Measurements from ENCODE around the gene PTGS1. TPM values are rescaled to one million over a fixed set of nuclear protein-coding genes. Genes with fewer than 3 reads are reported as not detected.

Gene PTGS1
- total and polyA plus RNA-seq, 9 of the 15 experiments (the other 6 are each of a cell fraction or from before 2014, with no cell fraction given): 3.4 to 12.9 (median 5.3) TPM

GRCh38 chr9:122442568-122442967 is 71.7 kb downstream of the PTGS1 start:
- Histone ChIP-seq H3K9ac (ENCODE audit: insufficient read depth in 1 of 2, low read depth in 2 of 2, low read length in 2 of 2) (no peak overlapping the region), H3K9me3 (replicated peaks; ENCODE audit: control insufficient read depth, insufficient read depth, low read depth, low read length) (peaks cover 12% of the 10 kb centered on the region), H3K27ac (ENCODE audit: extremely low read depth, low read depth, low read length) (no peak overlapping the region), H3K4me2 (ENCODE audit: insufficient read depth, low read length) (no peak overlapping the region), H2AFZ (ENCODE audit: low read depth, low read length) (no peak overlapping the region), H3K79me2 (ENCODE audit: control insufficient read depth, insufficient read depth, low read length) (no peaks in the 10 kb centered on the region), H3K27me3 (ENCODE audit: control insufficient read depth in 2 of 2, insufficient read depth in 2 of 2, low read length in 2 of 2) (no peaks in the 10 kb centered on the region), H3K4me1 (replicated peaks in 1 of 2; ENCODE audit: control insufficient read depth in 2 of 2, insufficient read depth in 2 of 2, low read length in 2 of 2) (peaks cover 7 to 10% of the 10 kb centered on the region in 2 experiments; a peak in 3 of 5 replicates), H3K36me3 (ENCODE audit: control insufficient read depth, insufficient read depth, low read length) (no peaks in the 10 kb centered on the region), H4K20me1 (replicated peaks; ENCODE audit: control insufficient read depth, insufficient read depth, low read length) (no peaks in the 10 kb centered on the region), H3K4me3 (no peak overlapping the region), H3K9me1 (ENCODE audit: control insufficient read depth, insufficient read depth, low read length) (no peaks in the 10 kb centered on the region)
- no peak for DNase-seq (ENCODE audit: extremely low read depth in 1 of 4, low spot score in 3 of 4)
- no TSS peak for BruUV-seq (replicated peaks)
- ChIA-PET POLR2A (interaction anchor here (0.8 kb wide), 1 partner anchor 1192 kb away, joined by 4 read pairs; no protein-coding TSS in a partner anchor), CTCF (ENCODE audit: low intra/inter-chr PET ratio) (no interaction called here)
- in situ Hi-C loops (cut with MboI): loop anchor here (10.0 kb wide), 1 partner anchor 68 kb away; the partner anchor contains the start of gene PTGS1
- no peak for ATAC-seq
- no peak for FAIRE-seq
- 5% methylated on average over 1 of the region's 1 CpG for whole genome bisulfite sequencing (ENCODE audit: insufficient coverage, low coverage, missing lambda C conversion rate)
- intact Hi-C loops (cut with micrococcal nuclease): no loop called here
- TF ChIP-seq BRD9 (IDR thresholded peaks at IDR 0.05; ENCODE audit: low read depth, partially characterized antibody) (no peak), C11orf30 (IDR thresholded peaks at IDR 0.05; ENCODE audit: low read depth) (peak; percentile 61), ZNF316 (IDR thresholded peaks at IDR 0.05) (peak; percentile 78), RBM22 (IDR thresholded peaks at IDR 0.05; ENCODE audit: low read depth, low read length, poor library complexity, severe bottlenecking) (no peak), ATF2 (CRISPR knock-in tag; IDR thresholded peaks at IDR 0.05) (no peak), MAFG (tag; conservative IDR thresholded peaks at IDR 0.05) (peak; percentile 52), EGR1 (conservative IDR thresholded peaks at IDR 0.05) (no peak), MAFK (IDR thresholded peaks at IDR 0.05; ENCODE audit: low read length) (peak; percentile 48), MAFF (IDR thresholded peaks at IDR 0.05; ENCODE audit: low read length) (peak; percentile 53), RFX1 (IDR thresholded peaks at IDR 0.05) (no peak), PHB2 (IDR thresholded peaks at IDR 0.05; ENCODE audit: low read depth) (no peak), CCAR2 (IDR thresholded peaks at IDR 0.05; ENCODE audit: low read depth, low read length) (no peak)
